Kidney glomerular epithelial cell (primary cell): ENCODE measurements around the gene TCP11L2.
"Not testable (repeated sequence)": the region's sequence is repeated elsewhere in the genome, so short reads cannot be mapped to it uniquely, and the experiment has no call there.

Source experiments
- DNase-seq: peaks from one replicate; lab custom pipeline; 2025; lab: John Stamatoyannopoulos, UW

TCP11L2 gene

GRCh38 chr12:106284358-106285105, 18.0 kb upstream of the TCP11L2 start:
- DNase-seq: no peak

DNA sequence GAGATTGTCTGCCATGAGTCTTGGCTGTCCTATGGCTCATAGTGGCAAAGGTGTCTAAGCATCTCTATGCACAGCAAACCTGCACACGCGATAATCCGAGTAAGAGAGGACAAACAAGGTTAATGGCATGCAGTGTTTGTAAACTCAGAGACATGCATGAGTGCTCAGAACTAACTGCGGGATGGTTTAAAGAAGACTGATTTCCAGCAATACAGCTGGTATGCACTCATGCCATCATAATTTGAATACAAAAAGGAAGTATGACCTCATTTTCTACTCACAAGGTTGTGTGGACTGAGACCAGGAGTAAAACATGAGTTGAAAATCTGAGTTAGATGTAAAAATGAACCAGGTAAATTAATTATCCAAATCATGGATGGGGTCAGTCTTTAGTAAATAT, 16.6 kb upstream of the TCP11L2 start:
- peak; percentile 16 for DNase-seq

DNA sequence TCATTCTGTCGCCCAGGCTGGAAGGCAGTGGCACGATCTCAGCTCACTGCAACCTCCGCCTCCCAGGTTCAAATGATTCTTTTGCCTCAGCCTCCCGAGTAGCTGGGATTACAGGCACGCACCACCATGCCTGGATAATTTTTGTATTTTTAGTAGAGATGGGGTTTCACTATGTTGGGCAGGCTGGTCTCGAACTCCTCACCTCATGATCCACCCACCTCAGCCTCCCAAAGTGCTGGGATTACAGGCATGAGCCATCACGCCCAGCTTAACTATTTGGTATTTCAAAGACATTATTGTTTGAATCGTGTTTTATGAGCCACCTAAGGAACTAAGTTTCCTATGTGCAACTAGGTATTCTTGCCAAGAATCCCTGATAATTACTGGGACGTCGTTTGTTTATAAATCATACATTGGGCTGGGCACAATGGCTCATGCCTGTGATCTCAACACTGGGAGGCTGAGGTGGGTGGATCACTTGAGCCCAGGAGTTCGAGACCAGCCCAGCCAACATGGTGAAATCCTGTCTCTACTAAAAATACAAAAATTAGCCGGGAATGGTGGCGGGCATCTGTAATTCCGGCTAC, 15.9 kb upstream of the TCP11L2 start:
- not testable (repeated sequence) for DNase-seq

GRCh38 chr12:106287364-106287763, 15.2 kb upstream of the TCP11L2 start:
- no peak for DNase-seq

DNA sequence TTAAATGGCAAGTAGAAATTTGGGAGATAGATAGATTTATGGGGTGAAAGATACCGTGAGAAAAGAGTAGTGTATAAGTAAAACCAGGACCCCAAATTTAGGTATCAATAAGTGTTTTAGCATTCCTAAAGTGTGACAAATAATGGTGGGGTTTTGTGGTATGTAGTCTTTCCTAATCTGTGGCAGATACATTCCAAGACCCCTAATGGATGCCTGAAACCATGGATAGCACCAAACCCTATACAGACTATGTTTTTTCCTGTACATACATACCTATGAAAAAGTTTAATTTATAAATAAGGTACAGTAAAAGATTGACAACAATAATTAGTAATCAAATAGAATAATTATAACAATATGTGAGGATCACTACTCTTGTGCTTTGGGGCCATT, 14.4 kb upstream of the TCP11L2 start:
- no peak for DNase-seq

DNA sequence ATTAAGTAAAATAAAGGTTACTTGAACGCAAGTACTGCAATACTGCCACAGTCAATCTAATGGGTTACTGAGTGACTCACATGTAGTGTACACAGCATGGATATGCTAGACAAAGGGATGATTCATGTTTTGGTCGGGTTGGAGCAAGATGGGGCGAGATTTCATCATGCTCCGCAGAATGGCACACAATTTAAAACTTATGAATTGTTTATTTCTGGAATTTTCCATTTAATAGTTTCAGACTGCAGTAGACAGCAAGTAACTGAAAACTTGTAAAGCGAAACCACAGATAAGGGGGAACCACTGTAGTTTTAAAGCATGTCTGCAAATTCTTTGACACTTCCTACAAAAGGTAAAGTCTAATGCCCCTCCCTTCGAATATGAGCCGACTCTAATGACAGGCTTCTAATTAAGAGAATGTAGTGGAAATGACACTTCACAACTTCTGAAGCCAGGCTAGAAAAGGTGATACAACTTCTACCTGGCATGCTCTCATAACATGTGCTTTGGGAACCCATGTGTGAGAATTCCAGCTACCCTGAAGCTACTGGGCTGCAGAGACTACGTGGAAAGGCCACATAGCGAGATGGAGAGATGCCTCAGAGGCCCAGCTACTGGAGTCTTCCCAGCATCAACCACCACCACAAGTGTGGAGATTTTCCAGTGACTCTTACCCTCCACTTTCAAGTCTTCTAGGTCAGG, 13.9 kb upstream of the TCP11L2 start:
- peak; percentile 63 for DNase-seq

DNA sequence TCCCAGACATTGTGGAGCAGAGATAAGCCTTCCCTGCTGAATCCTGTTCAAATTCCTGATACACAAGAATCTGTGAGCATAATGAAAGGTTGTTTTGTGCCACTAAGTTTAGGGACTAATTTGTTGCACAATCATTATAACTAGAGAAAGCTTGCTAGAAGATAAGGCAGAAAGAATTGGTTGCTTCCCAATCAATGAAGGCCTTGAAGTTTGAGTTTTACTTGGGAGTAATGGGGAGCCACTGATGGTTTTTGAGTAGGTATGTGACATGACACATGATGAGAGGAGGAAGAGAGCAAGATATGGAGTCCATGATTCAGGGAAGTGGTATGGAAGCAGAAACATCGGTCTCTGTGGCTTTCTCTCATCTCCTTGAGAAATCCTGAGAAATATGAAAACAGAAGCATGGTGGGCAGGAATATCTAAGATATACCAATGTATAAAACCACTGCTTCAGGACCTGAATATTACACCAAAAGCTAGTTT, 13.3 kb upstream of the TCP11L2 start:
- no peak for DNase-seq

- no peak for DNase-seq
Measured at GRCh38 chr12:106290666-106291065, 11.9 kb upstream of the TCP11L2 start.

DNA sequence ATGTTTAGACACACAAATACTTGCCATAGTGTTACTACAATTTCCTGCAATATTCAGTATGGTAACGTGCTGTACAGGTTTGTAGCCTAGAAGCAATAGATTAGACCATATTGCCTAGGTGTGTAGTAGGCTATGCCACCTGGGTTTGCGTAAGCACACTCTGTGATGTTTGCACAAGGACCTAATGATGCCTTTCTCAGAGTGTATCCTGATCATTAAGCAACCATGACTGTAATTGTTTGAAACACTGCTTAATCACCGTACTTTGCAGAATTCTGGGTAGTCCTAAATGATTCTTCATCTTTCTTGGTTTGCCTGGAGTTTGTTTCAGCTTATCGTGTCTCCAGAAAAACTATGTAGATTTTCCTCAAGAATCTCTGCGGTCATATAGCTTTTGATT, 11.2 kb upstream of the TCP11L2 start:
- no peak for DNase-seq

- no peak for DNase-seq
Measured at GRCh38 chr12:106292339-106292738, 10.2 kb upstream of the TCP11L2 start.

- DNase-seq: no peak
Measured at GRCh38 chr12:106296179-106296877, 6.2 kb upstream of the TCP11L2 start.

- no peak for DNase-seq
Measured at GRCh38 chr12:106297075-106297474, 5.5 kb upstream of the TCP11L2 start.

- DNase-seq: no peak
Measured at GRCh38 chr12:106297681-106298080, 4.9 kb upstream of the TCP11L2 start.

DNA sequence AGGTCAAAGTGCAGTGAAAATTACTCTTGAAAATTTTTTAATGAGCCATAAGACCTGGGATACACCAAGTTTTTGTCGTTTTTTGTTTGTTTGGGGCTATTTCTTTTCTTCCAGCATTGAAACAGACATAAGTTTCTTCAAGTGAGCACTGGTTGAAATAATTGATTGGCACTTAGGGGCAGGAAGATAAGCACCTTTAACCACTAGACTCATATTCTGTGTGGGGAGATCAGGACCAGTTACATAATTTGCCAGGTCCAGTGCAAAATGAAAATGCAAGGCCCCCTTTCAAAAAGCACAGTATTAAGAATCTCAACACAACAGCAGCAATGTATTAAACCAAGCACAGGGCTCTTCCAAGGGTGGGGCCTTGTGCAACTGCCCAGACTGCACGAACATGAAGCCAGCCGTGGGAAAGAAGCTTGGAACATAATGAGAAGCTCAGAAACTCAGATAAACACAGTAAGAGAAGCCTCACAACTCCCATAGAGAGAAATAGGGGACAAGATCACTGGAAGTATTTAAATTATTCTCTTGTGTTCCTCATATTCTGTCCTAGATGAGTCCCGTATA, 3.2 kb upstream of the TCP11L2 start:
- DNase-seq: no peak

GRCh38 chr12:106300761-106301160, 1.8 kb upstream of the TCP11L2 start:
- no peak for DNase-seq

DNA sequence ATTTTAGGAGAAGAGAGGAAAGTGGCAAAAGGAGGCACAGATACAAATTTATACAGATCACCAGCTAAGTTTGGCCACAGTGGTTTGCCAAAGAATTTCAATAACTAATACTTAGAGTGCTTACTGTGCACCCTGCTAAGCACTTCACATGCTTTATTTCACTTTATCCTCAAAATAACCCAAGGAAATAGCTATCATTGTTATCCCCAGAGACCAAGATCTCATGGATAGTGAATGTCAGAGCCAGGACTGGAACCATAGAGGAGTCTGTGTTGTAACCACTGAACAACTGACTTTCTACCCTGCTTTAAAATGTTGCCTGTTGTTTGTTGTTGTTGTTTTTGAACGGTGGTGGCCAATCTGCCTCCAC, 1.3 kb upstream of the TCP11L2 start:
- no peak for DNase-seq

DNA sequence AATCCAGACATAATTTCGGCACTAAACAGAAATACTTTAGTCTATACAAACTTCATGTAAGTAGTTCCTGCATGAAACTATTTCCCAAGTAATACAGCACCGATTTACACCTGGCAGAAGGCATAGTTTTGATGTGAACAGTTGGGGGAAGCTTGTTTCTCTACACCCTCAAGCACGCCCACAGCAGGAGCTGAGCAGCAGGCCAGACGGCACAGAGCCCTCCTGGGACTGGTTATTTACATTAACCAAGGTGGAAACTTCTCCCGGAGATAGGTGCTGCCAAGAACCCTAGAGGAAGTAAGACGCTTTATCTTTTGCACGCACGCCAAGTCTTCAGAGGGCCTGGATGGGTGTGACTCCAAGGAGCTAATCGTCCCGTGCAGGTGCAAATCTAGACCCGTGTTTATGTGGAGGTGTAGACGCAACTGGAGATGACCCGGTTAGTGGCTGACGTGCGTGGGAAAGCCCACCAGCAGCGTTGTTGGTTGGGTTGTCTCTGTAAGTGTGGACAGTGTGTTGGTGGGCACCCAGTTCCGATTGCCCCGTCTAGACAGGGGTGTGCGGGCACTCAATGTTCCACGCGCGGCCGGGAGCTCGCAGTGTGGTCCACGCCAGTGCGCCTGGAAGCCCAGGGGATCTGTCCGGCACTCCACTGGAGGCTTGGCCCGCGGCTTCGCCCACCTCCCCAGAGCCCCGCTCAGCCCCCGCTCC, 767 bp upstream of the TCP11L2 start:
- DNase-seq: no peak

GRCh38 chr12:106303202-106303820, 778 bp downstream of the TCP11L2 start:
- peak; percentile 50 for DNase-seq

GRCh38 chr12:106304001-106304421, 1.5 kb downstream of the TCP11L2 start:
- DNase-seq: no peak

DNA sequence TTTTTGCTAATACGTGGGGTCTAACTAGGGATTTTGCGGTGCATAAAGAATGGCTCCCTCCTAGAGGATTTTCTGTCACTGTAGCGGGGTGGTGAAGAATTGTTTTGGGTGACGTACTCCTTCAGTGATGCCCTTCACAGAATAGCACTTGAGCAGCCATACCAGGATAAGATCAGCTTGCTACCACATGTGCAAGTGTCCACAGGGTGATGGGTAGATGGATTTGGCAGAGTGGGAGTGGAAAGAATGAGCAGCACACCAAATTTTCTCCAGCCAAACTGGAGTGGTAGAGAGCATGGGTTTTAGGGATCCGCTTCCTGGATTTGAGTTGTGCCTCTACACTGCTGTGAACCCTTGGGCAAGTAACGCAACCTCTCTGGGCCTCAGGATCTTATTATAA, 2.3 kb downstream of the TCP11L2 start:
- no peak for DNase-seq

GRCh38 chr12:106305376-106305775, 2.8 kb downstream of the TCP11L2 start:
- no peak for DNase-seq
